ENCODE results near the gene APOBEC3C.

GRCh38 chr22:38971791-38972190 is 42.3 kb upstream of the APOBEC3C start:
- TF ChIP-seq CTCF (IDR thresholded peaks at IDR 0.05) = no peak
- TF ChIP-seq POLR2A (IDR thresholded peaks at IDR 0.05) = no peak
